ENCODE data around the gene MARK1.

MARK1 gene

GRCh38 chr1:220689666-220690065 lies 161.7 kb downstream of the MARK1 start:
- no peak for DNase-seq

DNA sequence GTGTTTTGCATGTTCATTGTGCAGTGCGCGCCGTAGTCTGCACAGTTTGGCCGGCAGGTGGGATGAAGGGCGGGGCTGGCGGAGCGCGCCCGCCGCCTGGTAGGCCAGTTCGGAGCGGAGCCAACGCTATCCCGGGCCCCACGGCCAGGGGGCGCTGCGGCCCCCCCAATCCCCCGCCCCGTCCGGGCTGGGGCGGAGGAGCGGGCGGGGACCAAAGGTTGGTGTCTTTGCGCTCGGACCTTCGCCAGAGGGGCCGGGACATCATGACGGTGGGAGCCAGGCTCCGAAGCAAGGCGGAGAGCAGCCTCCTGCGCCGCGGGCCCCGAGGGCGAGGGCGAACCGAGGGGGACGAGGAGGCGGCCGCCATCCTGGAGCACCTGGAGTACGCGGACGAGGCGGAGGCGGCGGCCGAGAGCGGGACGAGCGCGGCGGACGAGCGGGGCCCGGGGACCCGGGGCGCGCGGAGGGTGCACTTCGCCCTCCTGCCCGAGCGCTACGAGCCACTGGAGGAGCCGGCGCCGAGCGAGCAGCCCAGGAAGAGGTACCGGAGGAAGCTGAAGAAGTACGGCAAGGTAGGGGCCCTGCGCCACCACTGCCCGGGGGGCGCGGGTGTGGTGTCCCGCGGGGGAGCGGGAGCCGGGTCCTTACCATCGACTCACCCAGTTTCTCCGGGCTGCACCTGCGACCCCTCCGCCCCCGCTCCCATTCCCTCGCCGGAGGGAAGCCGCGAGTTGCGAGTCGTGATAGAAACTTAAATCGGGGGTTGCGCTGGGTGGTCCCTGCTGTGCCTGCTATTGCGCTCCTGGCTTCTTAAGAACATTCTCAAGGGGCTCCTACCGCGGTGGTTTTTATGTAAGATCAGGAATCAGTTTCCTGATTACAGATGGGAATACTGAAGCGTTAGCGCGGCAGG lies 162.5 kb downstream of the MARK1 start, which contains the start of gene C1orf115:
Gene C1orf115 (plus strand): TSS at position 224 of the 913 bp plus-strand sequence. CDS start 40 bp downstream, at position 264.
- DNase-seq = peak in 35 of 56 donors; percentile 6 to 77 (median 31)

DNA sequence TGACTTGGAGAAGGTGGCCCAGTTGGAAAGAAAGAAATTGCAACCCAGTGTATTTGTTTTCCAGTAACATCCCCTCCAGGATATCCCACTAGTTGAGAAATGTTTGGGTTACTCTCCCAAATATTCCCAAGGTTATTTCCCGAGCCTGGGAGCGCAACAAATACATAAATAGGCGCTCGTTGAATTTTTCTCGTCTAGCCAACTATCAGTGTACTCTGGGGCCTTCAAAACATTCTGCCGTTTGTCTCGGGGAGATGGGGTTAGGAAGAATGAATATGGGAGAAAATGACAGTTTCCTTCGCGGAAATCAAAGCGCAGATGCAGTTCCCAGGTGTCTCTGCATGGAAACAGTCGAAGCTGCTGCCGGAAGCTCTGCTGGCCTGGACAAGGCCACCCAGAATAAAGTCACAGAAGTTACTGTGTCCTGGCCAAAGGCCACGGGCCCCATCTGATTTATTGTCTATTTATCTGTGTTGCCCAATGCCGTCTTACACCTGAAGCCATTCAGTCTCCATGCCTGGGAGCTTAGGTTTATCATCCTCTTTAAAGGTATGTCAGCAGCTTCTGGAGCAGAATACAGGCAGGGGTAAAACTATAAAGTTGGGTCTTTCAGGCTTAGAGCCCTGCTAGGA lies 163.2 kb downstream of the MARK1 start:
- no peak for DNase-seq

DNA sequence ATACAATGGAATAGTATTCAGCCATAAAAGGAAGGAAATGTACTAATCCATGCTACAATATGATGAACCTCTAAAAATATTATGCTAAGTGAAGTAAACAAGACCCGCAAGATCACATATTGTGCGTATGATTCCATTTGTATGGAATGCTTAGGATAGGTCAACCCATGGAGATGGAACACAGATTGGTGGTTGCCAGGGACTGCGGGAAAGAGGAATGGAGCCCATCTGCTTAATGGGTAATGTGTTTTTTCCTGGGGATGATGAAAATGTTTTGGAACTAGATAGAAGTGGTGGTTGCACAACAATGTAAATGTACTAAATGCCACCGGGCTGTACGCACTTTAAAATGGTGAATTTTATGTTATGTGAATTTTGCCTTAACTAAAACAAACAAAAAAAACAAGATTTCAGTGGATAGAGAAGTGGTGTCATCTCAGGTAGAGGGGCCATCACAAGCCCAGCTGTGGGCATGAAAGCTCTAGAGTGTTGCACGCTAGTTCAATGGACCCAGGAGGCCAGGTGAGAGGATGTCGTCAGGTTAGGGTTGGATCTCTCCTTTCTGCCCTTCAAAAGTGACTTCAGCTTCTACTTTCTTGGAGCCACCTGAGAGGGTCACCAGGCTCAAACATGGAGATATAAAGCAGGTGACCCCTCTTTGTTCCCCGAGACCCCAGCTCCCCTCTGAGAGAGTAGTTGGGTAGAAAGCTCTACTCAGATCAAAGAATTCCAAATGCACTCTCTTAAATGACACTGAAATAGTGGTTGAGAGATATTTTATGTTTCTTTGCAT lies 164.7 kb downstream of the MARK1 start:
- no peak for DNase-seq

- no peak for DNase-seq
Observed at GRCh38 chr1:220694866-220695382, 167.0 kb downstream of the MARK1 start.

GRCh38 chr1:220695426-220695825 lies 167.5 kb downstream of the MARK1 start:
- no peak for DNase-seq

- DNase-seq = peak in 2 of 56 donors; percentile 27 to 47
Observed at GRCh38 chr1:220696226-220696862, 168.4 kb downstream of the MARK1 start.

GRCh38 chr1:220696863-220697231 lies 168.9 kb downstream of the MARK1 start:
- peak in 26 of 56 donors; percentile 12 to 71 (median 39) for DNase-seq

DNA sequence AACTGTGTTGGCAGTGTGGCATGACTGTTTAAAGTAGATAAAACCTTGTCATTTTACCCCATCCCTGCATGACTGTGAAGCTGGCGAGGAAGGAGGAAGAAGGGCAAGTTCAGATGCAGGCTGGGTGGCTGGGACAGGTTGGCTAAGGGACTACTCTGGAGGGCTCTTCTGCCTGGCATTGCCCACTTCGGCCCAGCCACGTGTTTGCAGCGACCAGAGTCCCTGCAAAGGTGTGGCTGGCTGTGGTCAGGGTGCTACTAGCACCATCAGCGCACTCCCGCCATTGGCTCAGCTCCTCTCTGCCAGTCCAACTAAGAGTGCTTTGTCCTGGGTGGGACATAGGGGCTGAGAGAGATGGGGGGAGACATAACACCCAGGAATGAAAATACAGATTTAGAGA lies 169.4 kb downstream of the MARK1 start:
- DNase-seq = no peak

- no peak for DNase-seq
Observed at GRCh38 chr1:220698607-220699016, 170.7 kb downstream of the MARK1 start.

- DNase-seq = no peak
Observed at GRCh38 chr1:220699044-220699443, 171.1 kb downstream of the MARK1 start.

DNA sequence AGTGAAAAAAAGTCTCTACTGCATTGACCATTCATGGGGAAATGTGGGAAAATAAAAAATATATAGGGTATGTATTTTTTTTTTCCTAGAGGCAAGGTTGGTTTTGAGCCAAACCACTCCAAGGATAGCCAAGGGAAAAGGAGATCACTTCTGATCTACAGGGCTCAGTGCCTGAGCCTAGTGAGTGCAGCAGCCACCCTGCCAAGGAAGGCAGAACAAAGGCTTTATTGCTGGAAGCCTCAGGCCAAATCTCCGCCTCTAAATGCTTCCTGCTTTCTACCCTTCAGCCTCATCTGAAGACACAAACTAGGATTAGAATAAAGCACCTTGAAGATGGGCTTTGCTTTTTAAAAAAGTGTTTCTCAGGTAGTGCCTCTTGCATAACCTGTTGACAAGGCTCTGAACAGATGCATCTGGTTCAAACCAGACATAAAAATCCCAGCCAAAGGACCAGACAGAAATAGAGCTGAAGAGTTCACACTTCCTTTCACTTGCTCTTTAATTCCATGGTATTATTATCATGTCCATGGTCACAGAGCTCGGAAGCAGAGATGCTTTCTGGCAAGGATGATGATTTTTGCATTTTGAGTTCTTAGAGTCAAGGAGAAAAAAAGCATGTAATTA lies 172.7 kb downstream of the MARK1 start:
- peak in 1 of 56 donors; percentile 2 for DNase-seq

DNA sequence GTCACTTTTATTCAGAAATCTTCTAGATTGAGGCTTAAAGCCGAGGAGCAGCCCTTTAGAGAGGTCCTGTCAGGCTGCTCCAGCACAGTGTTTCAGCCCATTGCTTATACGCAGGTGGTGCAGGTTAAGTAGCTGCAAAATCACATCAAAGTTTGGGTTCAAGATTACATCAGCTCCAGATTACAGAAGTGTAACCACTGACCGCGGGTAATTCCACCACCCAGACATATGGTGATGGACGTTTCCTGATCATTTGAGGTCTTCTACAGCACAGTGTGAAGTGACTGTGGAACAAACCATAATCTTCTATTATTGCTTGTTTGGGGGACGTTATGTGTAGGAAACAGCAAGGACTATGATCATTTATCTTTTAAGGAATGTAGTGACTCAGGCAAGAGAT lies 174.0 kb downstream of the MARK1 start:
- DNase-seq = no peak

DNA sequence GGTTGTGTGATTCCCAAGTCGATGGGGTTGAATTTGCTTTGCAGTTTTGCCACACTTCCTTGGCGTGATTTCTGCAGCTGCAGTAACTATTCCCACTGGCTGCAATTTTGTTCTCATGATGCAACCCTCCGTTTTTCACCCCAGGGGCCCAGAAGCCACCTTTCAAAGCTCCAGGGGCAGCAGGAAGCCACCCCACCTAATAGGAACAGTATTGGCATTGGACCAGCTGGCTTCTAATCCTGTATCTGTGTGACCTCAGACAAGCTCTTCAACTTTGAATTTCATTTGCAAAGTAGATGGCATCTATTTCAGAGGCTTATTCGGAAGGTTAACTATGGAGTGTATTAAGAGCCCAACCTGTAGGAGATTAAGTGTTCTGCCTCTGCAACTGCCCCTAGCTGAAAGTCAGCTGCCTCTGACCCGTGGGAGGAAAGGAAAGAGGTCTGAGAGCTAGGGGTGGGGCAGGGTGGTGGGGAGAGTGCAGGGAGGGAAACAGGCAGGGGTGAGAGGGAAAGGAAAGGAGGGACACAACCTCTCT lies 174.9 kb downstream of the MARK1 start:
- no peak for DNase-seq

GRCh38 chr1:220703305-220703704 lies 175.4 kb downstream of the MARK1 start:
- no peak for DNase-seq

DNA sequence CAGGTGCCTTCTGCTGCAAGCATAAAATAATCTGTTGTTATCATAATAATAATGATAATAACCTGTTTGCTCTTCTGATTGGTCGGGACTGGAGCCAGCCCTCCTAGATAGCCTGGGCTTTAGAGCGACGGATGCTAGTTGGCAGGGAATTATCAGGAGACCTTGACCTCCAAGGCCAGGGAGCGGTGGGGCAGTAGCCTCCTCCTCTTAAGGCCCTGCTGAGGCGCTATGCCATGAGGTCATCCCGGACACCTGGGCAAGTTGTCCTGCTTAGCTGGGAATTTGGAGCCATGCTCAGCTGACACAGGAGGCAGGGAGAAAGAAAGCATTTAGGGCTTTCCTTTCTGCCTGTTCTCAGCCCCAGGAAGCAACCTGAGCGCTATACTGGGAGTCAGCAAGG lies 177.8 kb downstream of the MARK1 start:
- DNase-seq = no peak

GRCh38 chr1:220706480-220706879 lies 178.5 kb downstream of the MARK1 start:
- no peak for DNase-seq

- DNase-seq = no peak
Observed at GRCh38 chr1:220707160-220707559, 179.2 kb downstream of the MARK1 start.

- DNase-seq = no peak
Observed at GRCh38 chr1:220708244-220708643, 180.3 kb downstream of the MARK1 start.
